Thyroid gland (tissue), 4 donors: Measurements from ENCODE around the gene DSTN.

Source experiments
- POLR2A ChIP-seq, 2 donors: fragments of 450-650 bp; IDR thresholded peaks; one replicate each; pipeline ENCODE4 v1.6.1; 2017; ENCODE audit warnings: antibody characterized with exemption in 2 of 2, mild to moderate bottlenecking in 2 of 2, moderate library complexity in 1 of 2
- TF ChIP-seq, protein P1 (sequence below), 6 experiments: fragments of 200-600 bp in 3 of 6; fragments of 450-650 bp in 3 of 6; sonication (generic) in 3 of 6; IDR thresholded peaks; one replicate each; pipeline ENCODE4 v1.5.1; 2016 to 2019; ENCODE audit warnings: antibody characterized with exemption in 6 of 6, mild to moderate bottlenecking in 2 of 6, inconsistent platforms in 1 of 6, moderate library complexity in 1 of 6

DNA sequence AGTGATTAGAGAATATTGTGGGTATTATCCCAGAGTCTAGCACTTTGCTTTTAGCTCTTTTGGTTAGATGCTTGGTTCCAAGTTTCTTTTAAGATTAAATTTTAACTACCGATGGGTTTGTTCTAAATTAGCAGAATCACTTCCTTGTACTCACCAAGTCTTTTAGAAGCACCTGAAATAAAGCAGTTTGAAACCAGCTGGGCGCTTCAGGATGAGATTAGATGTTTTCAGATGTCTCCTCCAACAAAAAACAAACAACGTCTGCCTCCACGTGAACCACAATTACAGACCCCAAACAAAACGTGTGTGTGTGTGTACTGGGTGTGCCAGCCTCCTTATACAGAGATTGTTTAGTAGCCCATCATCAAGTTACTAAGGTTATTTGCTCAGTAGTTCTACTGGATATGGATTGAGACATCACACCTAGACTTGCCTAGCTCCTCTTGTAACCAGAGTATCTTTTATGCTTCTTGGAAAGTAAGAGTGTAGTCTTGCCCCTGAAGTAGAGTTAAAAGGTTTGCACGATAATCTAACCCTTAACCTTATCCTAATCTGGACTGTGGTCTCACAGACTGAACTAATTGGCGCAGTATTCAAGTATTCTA lies 2.3 kb downstream of the DSTN start:
- TF ChIP-seq, protein P1, sequence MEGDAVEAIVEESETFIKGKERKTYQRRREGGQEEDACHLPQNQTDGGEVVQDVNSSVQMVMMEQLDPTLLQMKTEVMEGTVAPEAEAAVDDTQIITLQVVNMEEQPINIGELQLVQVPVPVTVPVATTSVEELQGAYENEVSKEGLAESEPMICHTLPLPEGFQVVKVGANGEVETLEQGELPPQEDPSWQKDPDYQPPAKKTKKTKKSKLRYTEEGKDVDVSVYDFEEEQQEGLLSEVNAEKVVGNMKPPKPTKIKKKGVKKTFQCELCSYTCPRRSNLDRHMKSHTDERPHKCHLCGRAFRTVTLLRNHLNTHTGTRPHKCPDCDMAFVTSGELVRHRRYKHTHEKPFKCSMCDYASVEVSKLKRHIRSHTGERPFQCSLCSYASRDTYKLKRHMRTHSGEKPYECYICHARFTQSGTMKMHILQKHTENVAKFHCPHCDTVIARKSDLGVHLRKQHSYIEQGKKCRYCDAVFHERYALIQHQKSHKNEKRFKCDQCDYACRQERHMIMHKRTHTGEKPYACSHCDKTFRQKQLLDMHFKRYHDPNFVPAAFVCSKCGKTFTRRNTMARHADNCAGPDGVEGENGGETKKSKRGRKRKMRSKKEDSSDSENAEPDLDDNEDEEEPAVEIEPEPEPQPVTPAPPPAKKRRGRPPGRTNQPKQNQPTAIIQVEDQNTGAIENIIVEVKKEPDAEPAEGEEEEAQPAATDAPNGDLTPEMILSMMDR (IDR thresholded peaks at IDR 0.05) = no peak
- TF ChIP-seq POLR2A (IDR thresholded peaks at IDR 0.05) = no peak
